NCI-H2081 (cell line): ENCODE measurements around the gene MAP7.
"Not testable (repeated sequence)": the region's sequence is repeated elsewhere in the genome, so short reads cannot be mapped to it uniquely, and the experiment has no call there.

Experiments used
- DNase-seq, 2 experiments: peaks; one replicate each; lab custom pipeline; 2025; lab: John Stamatoyannopoulos, UW

MAP7 gene

GRCh38 chr6:136335736-136336363, 214.4 kb downstream of the MAP7 start:
- DNase-seq: no peak

GRCh38 chr6:136334853-136335252, 215.4 kb downstream of the MAP7 start:
- DNase-seq: no peak

DNA sequence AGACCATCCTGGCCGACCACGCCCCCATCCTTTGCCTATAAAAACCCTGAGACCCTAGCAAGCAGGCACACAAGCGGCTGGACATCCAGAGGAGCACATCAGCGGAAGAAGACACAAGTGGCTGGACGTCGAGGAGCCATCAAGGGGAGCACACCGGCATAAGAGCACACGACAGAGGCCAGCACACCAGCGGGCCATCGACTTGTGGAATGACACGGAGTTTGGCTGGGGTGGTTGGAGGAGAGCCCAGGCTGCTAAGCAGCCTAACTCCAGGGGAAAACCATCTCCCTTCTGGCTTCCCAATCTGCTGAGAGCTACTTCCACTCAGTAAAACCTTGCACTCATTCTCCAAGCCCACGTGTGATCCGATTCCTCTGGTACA, 215.8 kb downstream of the MAP7 start:
- DNase-seq: no peak

GRCh38 chr6:136333824-136334464, 216.3 kb downstream of the MAP7 start:
- DNase-seq: no peak

- DNase-seq: no peak
Measured at GRCh38 chr6:136331461-136331860, 218.8 kb downstream of the MAP7 start.

DNA sequence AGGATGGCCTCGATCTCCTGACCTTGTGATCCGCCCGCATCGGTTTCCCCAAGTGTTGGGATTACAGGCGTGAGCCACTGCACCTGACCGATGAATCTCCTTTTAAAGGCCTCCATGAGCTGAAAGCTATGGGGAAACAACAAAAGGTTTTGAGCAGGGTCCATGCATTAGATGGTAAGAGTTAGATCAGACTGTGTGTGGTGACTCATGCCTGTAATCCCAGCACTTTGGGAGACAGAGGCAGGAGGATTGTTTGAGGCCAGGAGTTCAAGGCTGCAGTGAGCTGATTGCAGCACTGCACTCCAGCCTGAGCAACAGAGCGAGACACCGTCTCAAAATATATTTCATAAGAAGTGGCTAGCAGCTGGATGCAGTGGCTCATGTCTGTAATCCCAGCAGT, 219.6 kb downstream of the MAP7 start:
- no peak for DNase-seq

GRCh38 chr6:136326038-136326553, 224.1 kb downstream of the MAP7 start:
- peak; percentile 9 to 63 for DNase-seq

GRCh38 chr6:136324686-136325380, 225.4 kb downstream of the MAP7 start:
- no peak for DNase-seq

DNA sequence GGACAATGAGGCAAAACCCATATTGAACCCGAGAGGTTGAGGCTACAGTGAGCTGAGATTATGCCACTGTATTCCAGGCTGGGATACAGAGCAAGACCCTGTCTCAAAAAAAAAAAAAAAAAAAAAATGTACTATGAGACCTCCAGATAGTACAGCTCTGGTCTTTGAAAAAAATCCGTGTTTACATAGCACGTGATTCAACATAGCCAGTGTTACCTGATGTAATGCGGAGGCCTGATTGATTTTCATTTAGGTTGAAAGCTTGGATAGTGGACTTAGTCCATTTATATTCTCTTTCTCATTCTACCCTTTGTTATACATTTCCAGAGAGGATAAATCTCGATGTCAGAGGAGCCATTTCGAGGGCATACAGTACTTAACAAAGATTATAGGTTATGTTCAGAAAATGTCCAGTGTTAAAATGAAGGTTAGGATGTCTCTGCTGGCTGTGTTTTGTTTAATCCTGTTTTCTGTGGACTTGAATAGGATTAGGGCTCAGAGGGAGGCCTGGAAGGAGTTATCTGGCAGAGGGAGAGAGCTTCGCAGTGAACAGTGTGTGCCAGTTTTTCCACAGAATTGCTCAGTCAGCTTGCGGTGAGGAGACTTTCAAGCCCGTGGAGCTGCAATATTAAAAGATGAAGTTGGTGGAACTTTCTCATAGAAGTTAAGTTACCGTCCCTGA, 226.7 kb downstream of the MAP7 start:
- peak in 1 of 2 experiments; percentile 19 for DNase-seq

DNA sequence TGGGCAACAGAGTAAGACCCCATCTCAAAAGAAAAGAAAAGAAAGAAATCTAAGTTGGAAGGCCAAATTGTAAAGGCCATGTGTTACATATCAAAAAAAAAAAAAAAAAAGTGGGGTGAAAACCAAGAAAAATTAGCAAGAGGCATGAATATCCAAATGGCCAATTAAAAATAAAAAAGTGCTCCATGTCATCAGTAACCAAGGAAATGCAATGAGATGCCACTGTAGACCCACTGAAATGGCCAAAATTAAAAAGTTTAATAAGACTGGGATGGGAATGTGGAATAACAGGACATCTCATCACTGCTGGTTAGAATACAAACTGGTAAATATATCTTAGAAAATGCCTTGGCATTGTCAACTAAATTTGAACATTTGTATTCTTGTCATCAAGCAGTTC, 230.5 kb downstream of the MAP7 start:
- DNase-seq: no peak

DNA sequence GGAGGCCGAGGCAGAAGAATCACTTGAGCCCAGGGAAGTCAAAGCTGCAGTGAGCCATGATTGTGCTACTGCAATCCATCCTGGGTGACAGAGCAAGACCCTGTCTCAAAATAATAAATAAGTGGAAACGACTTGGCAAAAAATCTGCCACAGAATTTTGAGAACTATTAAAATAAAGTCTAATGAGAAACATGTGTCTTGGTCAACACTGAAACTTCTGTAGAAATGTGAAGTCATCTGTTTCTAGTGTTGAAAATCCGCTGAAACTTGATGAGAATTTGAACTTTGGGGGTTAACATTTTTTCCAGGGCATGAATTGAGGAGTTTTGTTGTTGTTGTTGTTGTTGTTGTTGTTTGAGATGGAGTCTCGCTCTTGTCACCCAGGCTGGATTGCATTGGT, 231.5 kb downstream of the MAP7 start:
- no peak for DNase-seq

GRCh38 chr6:136317971-136318370, 232.3 kb downstream of the MAP7 start:
- no peak for DNase-seq

- peak; percentile 39 to 40 for DNase-seq
Measured at GRCh38 chr6:136317021-136317694, 233.1 kb downstream of the MAP7 start.

GRCh38 chr6:136315594-136315993, 234.6 kb downstream of the MAP7 start:
- no peak for DNase-seq

DNA sequence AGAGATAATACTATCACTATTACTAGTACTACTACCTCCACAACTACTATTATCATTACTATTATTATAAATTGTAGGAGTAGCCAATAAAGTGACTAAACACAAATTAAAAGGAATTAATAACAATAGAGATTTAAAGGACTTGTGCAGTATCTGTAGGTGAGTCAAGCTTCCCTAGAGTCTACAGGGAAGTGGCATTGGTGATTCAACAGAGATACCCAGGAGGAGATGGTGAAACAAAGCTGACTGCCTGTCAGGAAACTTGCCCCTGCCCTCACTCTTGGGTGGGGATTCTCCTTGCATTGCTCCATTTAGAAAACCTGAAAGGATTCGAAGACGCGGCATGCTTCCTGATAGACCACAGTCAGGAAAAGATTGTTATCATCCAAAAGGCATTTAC, 237.2 kb downstream of the MAP7 start:
- no peak for DNase-seq

GRCh38 chr6:136309729-136310311, 240.4 kb downstream of the MAP7 start:
- DNase-seq: no peak

- DNase-seq: no peak
Measured at GRCh38 chr6:136309171-136309570, 241.1 kb downstream of the MAP7 start.

- not testable (repeated sequence) for DNase-seq
Measured at GRCh38 chr6:136308469-136308868, 241.8 kb downstream of the MAP7 start.

DNA sequence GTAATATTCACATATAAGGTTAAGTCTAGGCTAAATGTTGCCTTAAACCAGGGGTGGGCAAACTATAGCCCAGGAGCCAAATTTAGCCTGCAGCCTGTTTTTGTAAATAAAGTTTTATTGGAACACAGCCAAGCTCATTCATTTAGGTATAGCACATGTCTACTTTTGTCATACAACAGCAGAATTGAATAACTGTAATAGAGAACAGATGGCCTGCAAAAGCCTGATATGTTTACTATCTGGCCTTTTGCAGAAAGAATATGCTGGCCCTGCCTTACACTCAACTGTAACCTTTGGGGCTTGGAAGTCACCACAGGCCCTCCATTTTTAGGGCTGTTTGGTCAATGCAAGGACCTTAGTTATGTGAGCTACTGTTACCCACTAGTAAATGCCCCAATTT, 242.9 kb downstream of the MAP7 start:
- peak in 1 of 2 experiments; percentile 18 for DNase-seq

- no peak for DNase-seq
Measured at GRCh38 chr6:136306466-136306865, 243.8 kb downstream of the MAP7 start.

- DNase-seq: no peak
Measured at GRCh38 chr6:136304410-136304809, 245.8 kb downstream of the MAP7 start.

DNA sequence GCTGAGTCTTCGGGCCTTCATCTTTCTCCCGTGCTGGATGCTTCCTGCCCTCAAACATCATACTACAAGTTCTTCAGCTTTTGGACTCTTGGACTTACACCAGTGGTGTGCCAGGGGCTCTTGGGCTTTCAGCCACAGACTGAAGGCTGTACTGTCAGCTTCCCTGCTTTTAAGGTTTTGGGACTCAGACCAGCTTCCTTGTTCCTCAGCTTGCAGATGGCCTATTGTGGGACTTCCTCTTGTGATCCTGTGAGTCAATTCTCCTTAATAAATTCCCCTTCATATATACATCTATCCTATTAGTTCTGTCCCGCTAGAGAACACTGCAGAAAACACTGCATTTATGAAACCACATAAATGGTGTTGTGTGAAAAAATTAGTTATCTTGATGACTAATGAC, 246.7 kb downstream of the MAP7 start:
- DNase-seq: no peak
